HL-60 (cell line): ENCODE results near the gene PYDC1.

Experiments
- CTCF ChIP-seq: IDR thresholded peaks from one replicate; pipeline ENCODE4 v1.5.1; 2011; ENCODE audit warnings: low read length, control low read depth, inconsistent platforms; ENCODE audit not compliant: insufficient read depth
- GABPA ChIP-seq: IDR thresholded peaks from 2 replicates; pipeline ENCODE4 v1.6.1; 2012; ENCODE audit warnings: low read depth
- POLR2AphosphoS5 ChIP-seq: IDR thresholded peaks from 2 replicates; pipeline ENCODE4 v1.6.1; 2012; ENCODE audit warnings: low read depth
- REST ChIP-seq: IDR thresholded peaks from 2 replicates; pipeline ENCODE4 v1.6.1; 2012; ENCODE audit warnings: low read depth; ENCODE audit not compliant: insufficient replicate concordance

GRCh38 chr16:31214708-31215286 is 2.1 kb downstream of the PYDC1 start:
- TF ChIP-seq CTCF: no peak
- TF ChIP-seq GABPA: no peak
- TF ChIP-seq REST: no peak
- no peak for TF ChIP-seq POLR2AphosphoS5
